ENCODE results near the gene SMYD4.

GRCh38 chr17:1872254-1872653 lies 42.6 kb upstream of the SMYD4 start:
- TF ChIP-seq, protein P1, sequence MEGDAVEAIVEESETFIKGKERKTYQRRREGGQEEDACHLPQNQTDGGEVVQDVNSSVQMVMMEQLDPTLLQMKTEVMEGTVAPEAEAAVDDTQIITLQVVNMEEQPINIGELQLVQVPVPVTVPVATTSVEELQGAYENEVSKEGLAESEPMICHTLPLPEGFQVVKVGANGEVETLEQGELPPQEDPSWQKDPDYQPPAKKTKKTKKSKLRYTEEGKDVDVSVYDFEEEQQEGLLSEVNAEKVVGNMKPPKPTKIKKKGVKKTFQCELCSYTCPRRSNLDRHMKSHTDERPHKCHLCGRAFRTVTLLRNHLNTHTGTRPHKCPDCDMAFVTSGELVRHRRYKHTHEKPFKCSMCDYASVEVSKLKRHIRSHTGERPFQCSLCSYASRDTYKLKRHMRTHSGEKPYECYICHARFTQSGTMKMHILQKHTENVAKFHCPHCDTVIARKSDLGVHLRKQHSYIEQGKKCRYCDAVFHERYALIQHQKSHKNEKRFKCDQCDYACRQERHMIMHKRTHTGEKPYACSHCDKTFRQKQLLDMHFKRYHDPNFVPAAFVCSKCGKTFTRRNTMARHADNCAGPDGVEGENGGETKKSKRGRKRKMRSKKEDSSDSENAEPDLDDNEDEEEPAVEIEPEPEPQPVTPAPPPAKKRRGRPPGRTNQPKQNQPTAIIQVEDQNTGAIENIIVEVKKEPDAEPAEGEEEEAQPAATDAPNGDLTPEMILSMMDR (IDR thresholded peaks at IDR 0.05) = no peak
- no peak for TF ChIP-seq EZH2phosphoT487 (IDR thresholded peaks at IDR 0.05)
- TF ChIP-seq EZH2 (IDR thresholded peaks at IDR 0.05) = no peak

Measured in neural progenitor cell (in vitro differentiated cells).